ENCODE results near the gene SNCAIP.

DNA sequence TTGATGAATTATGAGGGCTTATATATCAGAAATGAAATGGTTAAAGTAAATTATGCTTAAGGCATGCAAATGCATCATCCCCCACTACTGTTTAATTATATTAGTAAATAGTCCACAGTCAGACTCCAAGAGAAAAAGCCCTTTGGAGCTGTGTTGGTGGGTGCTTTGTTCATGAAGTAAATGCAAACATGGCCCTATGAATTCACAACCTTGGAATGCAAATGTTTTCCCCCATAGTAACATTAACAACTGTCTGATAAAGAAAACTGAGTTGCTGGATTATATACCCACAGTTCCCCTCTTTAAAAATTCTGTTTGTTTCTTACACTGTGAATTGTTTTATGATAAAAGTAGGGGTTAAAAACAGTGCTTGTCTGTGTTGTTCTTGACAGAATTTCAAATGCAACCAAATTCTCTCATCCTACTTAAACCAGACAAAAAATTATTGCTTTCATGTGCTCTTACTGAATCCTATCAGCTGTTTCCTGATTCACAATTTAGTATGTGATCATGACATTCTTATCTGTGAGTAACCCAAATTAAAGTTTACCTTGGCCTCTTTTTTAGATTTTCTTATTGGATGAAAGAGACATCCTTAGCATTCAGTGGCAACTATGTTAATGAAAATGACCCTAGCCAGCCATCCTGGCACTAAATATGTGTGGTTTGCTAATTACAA is 48.5 kb upstream of the SNCAIP start:
- TF ChIP-seq CTCF (IDR thresholded peaks at IDR 0.05; ENCODE audit: insufficient read depth, low read length, poor library complexity, severe bottlenecking) (no peak), EZH2phosphoT487 (conservative IDR thresholded peaks at IDR 0.05; ENCODE audit: low read length) (no peak)
